SIG-M5 (cell line): ENCODE measurements around the gene PARD3B.
"Not testable (repeated sequence)": the region's sequence is repeated elsewhere in the genome, so short reads cannot be mapped to it uniquely, and the experiment has no call there.

Experiments
- DNase-seq: peaks from one replicate; lab custom pipeline; 2025; lab: John Stamatoyannopoulos, UW

Gene PARD3B

GRCh38 chr2:204542982-204543608 lies 2.2 kb upstream of the PARD3B start:
- no peak for DNase-seq

GRCh38 chr2:204545861-204546735 lies 823 bp downstream of the PARD3B start:
- no peak for DNase-seq

GRCh38 chr2:204550751-204551511 lies 5.7 kb downstream of the PARD3B start:
- no peak for DNase-seq

- DNase-seq, result no peak
These were observed 6.2 kb downstream of the PARD3B start for GRCh38 chr2:204551512-204551863.

GRCh38 chr2:204557604-204558003 lies 12.3 kb downstream of the PARD3B start:
- DNase-seq, result no peak

- not testable (repeated sequence) for DNase-seq
These were observed 14.1 kb downstream of the PARD3B start for GRCh38 chr2:204559358-204559757.

GRCh38 chr2:204560902-204561301 lies 15.6 kb downstream of the PARD3B start:
- no peak for DNase-seq

GRCh38 chr2:204561771-204562170 lies 16.5 kb downstream of the PARD3B start:
- DNase-seq, result no peak

- DNase-seq, result no peak
These were observed 21.2 kb downstream of the PARD3B start for GRCh38 chr2:204566439-204566838.

GRCh38 chr2:204570421-204570820 lies 25.1 kb downstream of the PARD3B start:
- no peak for DNase-seq

- no peak for DNase-seq
These were observed 25.8 kb downstream of the PARD3B start for GRCh38 chr2:204571041-204571440.

GRCh38 chr2:204571911-204572310 lies 26.6 kb downstream of the PARD3B start:
- no peak for DNase-seq

- DNase-seq, result no peak
These were observed 27.9 kb downstream of the PARD3B start for GRCh38 chr2:204573221-204573620.

GRCh38 chr2:204574486-204574885 lies 29.2 kb downstream of the PARD3B start:
- DNase-seq, result no peak

GRCh38 chr2:204575463-204575862 lies 30.2 kb downstream of the PARD3B start:
- DNase-seq, result no peak

- no peak for DNase-seq
These were observed 31.2 kb downstream of the PARD3B start for GRCh38 chr2:204576362-204576979.

- no peak for DNase-seq
These were observed 33.8 kb downstream of the PARD3B start for GRCh38 chr2:204578928-204579598.

GRCh38 chr2:204581946-204582345 lies 36.7 kb downstream of the PARD3B start:
- DNase-seq, result no peak

- DNase-seq, result no peak
These were observed 38.5 kb downstream of the PARD3B start for GRCh38 chr2:204583773-204584172.

GRCh38 chr2:204585930-204586329 lies 40.7 kb downstream of the PARD3B start:
- no peak for DNase-seq

GRCh38 chr2:204586444-204587180 lies 41.3 kb downstream of the PARD3B start:
- DNase-seq, result no peak
